Left forelimb (tissue), 1 donor: ENCODE results near the gene METTL1.
A peak's percentile ranks its signal among the peaks of the same experiment; 100 is the strongest.
"Not testable (repeated sequence)": the region's sequence is repeated elsewhere in the genome, so short reads cannot be mapped to it uniquely, and the experiment has no call there.

Source experiments
- DNase-seq: peaks from one replicate; pipeline ENCODE4 v3.0.0-alpha.2; 2018; ENCODE audit warnings: low spot score

The METTL1 gene

GRCh38 chr12:57796996-57797395 lies 25.1 kb upstream of the METTL1 start:
- no peak for DNase-seq

- no peak for DNase-seq
Observed at GRCh38 chr12:57795354-57795753, 23.4 kb upstream of the METTL1 start.

GRCh38 chr12:57793920-57794319 lies 22.0 kb upstream of the METTL1 start:
- no peak for DNase-seq

GRCh38 chr12:57783861-57784260 lies 12.0 kb upstream of the METTL1 start:
- DNase-seq, result no peak

- DNase-seq, result no peak
Observed at GRCh38 chr12:57783466-57783801, 11.5 kb upstream of the METTL1 start.

- DNase-seq, result peak; percentile 97
Observed at GRCh38 chr12:57782608-57783465, 10.9 kb upstream of the METTL1 start, which contains the start of gene TSFM. TSS of gene TSFM (plus strand) at chr12:57782787. CDS start at chr12:57782802, 15 bp downstream.

- DNase-seq, result no peak
Observed at GRCh38 chr12:57782243-57782607, 10.3 kb upstream of the METTL1 start.

- no peak for DNase-seq
Observed at GRCh38 chr12:57781801-57782200, 9.9 kb upstream of the METTL1 start.

GRCh38 chr12:57781244-57781643 lies 9.3 kb upstream of the METTL1 start:
- DNase-seq, result no peak

GRCh38 chr12:57780284-57780897 lies 8.5 kb upstream of the METTL1 start:
- DNase-seq, result no peak

GRCh38 chr12:57779736-57780135 lies 7.8 kb upstream of the METTL1 start:
- no peak for DNase-seq

GRCh38 chr12:57777911-57778310 lies 6.0 kb upstream of the METTL1 start:
- DNase-seq, result no peak

- no peak for DNase-seq
Observed at GRCh38 chr12:57777367-57777766, 5.5 kb upstream of the METTL1 start.

- DNase-seq, result no peak
Observed at GRCh38 chr12:57776247-57776587, 4.3 kb upstream of the METTL1 start.

- no peak for DNase-seq
Observed at GRCh38 chr12:57775563-57776246, 3.8 kb upstream of the METTL1 start.

GRCh38 chr12:57775044-57775443 lies 3.1 kb upstream of the METTL1 start:
- no peak for DNase-seq

GRCh38 chr12:57774634-57775033 lies 2.7 kb upstream of the METTL1 start:
- DNase-seq, result not testable (repeated sequence)

GRCh38 chr12:57772429-57773322 lies 771 bp upstream of the METTL1 start, which contains the start of gene EEF1AKMT3:
TSS of gene EEF1AKMT3 (plus strand) at chr12:57772614. CDS start at chr12:57772725, 111 bp downstream.
- DNase-seq, result peak; percentile 83

GRCh38 chr12:57771236-57771872 lies 551 bp downstream of the METTL1 start:
- no peak for DNase-seq

- no peak for DNase-seq
Observed at GRCh38 chr12:57770734-57771133, 1.2 kb downstream of the METTL1 start.

GRCh38 chr12:57769594-57769993 lies 2.3 kb downstream of the METTL1 start:
- no peak for DNase-seq
